Lower lobe of right lung (tissue), 2 donors: Measurements from ENCODE around the gene GPC6. TPM values are rescaled to one million over a fixed set of nuclear protein-coding genes. Genes with fewer than 3 reads are reported as not detected.

Experiments used
- ATAC-seq, 2 donors: fragments of 200-7000 bp; cut with Tn5 transposase; one replicate each; pipeline ENCODE4 v1.9.1; 2020 to 2022; ENCODE audit warnings: mild to moderate bottlenecking in 2 of 2, moderate library complexity in 2 of 2
- DNase-seq: peaks from one replicate; pipeline ENCODE4 v3.0.0-alpha.2; 2020
- H3K27ac ChIP-seq: fragments of 200-600 bp; one replicate; pipeline ENCODE4 v1.8.0; 2022
- H3K27me3 ChIP-seq: fragments of 200-600 bp; one replicate; pipeline ENCODE4 v1.8.0; 2022; ENCODE audit warnings: low read depth
- H3K36me3 ChIP-seq: fragments of 200-600 bp; one replicate; pipeline ENCODE4 v1.8.0; 2022; ENCODE audit warnings: mild to moderate bottlenecking
- H3K4me1 ChIP-seq: fragments of 200-600 bp; one replicate; pipeline ENCODE4 v1.8.0; 2022
- H3K4me3 ChIP-seq: fragments of 200-600 bp; one replicate; pipeline ENCODE4 v1.8.0; 2022; ENCODE audit warnings: mild to moderate bottlenecking
- H3K9me3 ChIP-seq: fragments of 200-600 bp; one replicate; pipeline ENCODE4 v1.8.0; 2022
- intact Hi-C: fragments of 100-400 bp; cut with DNase I; formaldehyde crosslinking; loops from one replicate; pipeline ENCODE4 v1.11.0; 2022
- total RNA-seq: library from RNA; stranded (reverse); fragmentation: NEBNext Ultra II Directional; extraction: Animal tissue kit (Norgen Biotek cat#: 25700); gene quantifications from one replicate; pipeline ENCODE4 v1.2.1, GENCODE V29; 2021
- TF ChIP-seq, protein P1 (sequence below): fragments of 200-600 bp; IDR thresholded peaks from one replicate; pipeline ENCODE4 v1.8.0; 2022; ENCODE audit warnings: antibody characterized with exemption, mild to moderate bottlenecking
- donor health status: DM: no; HTN: yes; CAD: no; lungs with severe emphysema.

GPC6 gene
- total RNA-seq, 1 donor from 2014 or later = 5.5 TPM

DNA sequence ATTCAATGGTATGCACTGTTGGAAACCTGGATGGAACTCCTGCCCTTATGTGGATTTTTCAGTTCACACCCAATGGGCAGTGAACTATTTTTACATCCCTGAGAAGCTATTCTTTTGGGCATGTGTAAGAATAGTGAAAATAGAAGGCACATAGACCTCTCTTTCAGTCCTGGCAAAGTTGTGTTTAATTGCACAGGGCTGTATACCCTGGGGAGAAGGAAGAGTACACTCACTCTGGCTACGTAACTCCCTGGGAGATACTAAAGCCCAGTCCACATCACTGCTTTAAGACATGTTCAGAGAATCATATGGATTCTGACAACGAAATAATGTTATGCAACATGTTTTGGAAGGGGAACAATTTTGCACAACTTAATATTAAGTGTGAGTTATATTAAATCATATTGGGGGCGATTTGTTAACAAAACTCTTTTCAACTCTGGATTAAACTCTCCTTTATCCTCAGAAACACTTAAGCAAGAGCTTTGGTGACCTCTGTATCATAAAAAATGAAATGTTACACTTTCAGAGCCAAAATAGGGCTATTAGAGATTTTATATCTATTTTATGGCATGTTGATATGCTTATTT, 1086.8 kb downstream of the GPC6 start:
- Histone ChIP-seq H3K4me3 (no peak overlapping the region), H3K9me3 (no peaks in the 10 kb centered on the region), H3K4me1 (no peaks in the 10 kb centered on the region), H3K36me3 (no peaks in the 10 kb centered on the region), H3K27ac (no peak overlapping the region), H3K27me3 (no peaks in the 10 kb centered on the region)
- DNase-seq = no peak
- no peak for ATAC-seq
- TF ChIP-seq, protein P1, sequence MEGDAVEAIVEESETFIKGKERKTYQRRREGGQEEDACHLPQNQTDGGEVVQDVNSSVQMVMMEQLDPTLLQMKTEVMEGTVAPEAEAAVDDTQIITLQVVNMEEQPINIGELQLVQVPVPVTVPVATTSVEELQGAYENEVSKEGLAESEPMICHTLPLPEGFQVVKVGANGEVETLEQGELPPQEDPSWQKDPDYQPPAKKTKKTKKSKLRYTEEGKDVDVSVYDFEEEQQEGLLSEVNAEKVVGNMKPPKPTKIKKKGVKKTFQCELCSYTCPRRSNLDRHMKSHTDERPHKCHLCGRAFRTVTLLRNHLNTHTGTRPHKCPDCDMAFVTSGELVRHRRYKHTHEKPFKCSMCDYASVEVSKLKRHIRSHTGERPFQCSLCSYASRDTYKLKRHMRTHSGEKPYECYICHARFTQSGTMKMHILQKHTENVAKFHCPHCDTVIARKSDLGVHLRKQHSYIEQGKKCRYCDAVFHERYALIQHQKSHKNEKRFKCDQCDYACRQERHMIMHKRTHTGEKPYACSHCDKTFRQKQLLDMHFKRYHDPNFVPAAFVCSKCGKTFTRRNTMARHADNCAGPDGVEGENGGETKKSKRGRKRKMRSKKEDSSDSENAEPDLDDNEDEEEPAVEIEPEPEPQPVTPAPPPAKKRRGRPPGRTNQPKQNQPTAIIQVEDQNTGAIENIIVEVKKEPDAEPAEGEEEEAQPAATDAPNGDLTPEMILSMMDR = no peak
- intact Hi-C loops = no loop called here

DNA sequence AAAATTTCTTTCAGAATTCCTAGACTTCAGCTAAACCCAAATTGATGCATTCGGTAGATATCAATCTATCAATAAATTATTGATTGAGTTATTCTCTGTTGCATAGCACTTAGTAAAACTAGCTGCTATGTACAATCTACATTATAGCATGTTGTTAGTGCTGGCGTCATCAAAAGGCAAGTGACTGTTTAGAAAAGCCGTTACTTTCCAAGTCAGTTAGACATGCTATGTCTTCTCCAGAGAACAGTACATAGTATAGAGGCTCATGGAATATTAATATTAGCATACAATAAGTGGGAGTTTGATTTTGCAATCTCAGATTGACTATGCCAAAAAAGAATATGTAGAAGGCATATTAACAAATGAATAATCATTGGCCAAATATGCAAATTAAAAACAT, 1087.3 kb downstream of the GPC6 start:
- Histone ChIP-seq H3K27me3 (no peaks in the 10 kb centered on the region), H3K27ac (no peak overlapping the region), H3K4me3 (no peak overlapping the region), H3K4me1 (no peaks in the 10 kb centered on the region), H3K36me3 (no peaks in the 10 kb centered on the region), H3K9me3 (no peaks in the 10 kb centered on the region)
- ATAC-seq (no peak), DNase-seq (no peak)
- intact Hi-C loops = no loop called here
- TF ChIP-seq, protein P1 = no peak

DNA sequence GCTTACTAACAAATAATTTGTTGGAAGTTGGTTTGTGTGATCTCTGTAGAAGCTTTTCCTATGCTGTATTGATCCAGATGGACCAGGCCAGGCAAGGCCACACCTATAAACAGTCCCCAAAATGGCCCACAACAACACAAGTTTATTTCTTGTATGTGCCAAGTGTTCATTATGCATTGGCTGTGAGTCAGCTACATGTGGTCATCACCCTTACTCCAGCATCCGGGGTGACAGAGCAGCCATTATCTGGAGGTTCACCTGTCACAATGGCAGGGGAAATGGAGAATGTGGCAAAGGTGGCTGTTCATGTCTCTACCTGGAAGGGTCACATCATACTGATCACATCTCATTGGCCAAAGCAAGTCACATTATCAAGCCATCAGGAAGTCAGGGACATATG, 1088.6 kb downstream of the GPC6 start:
- ATAC-seq = no peak
- TF ChIP-seq, protein P1 = no peak

DNA sequence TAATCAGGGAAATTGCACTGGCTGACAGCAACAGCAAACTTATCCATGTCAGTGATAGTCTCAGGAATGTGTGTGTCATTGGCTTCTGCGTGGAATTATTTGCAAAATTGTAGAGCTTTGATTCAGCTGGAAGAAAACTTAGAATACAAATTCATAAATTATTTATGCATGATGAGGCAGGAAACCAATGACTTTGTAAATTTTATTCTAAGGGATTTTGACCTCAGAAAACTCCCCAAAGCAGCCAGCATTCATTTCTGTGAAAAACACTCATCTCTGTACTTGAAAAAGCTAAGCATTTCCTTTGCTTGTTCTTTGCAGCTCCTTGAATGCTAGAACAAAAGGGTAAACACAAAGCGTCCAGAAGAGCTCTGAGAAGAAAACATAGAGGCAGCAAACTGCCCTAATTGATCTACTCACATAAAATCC, 1090.5 kb downstream of the GPC6 start:
- H3K27ac ChIP-seq = no peak overlapping the region
- no peak for DNase-seq
- peak; percentile 59 to 80 for ATAC-seq
- no peaks in the 10 kb centered on the region for H3K27me3 ChIP-seq
- H3K4me3 ChIP-seq = no peak overlapping the region
- TF ChIP-seq, protein P1 = no peak
- no peaks in the 10 kb centered on the region for H3K36me3 ChIP-seq
- no peaks in the 10 kb centered on the region for H3K4me1 ChIP-seq
- intact Hi-C loops = no loop called here
- H3K9me3 ChIP-seq = no peaks in the 10 kb centered on the region

More for the DNA sequence above, 1088.6 kb downstream of the GPC6 start:
- Histone ChIP-seq H3K4me3 (no peak overlapping the region), H3K27ac (no peak overlapping the region), H3K9me3 (no peaks in the 10 kb centered on the region), H3K36me3 (no peaks in the 10 kb centered on the region), H3K27me3 (no peaks in the 10 kb centered on the region), H3K4me1 (no peaks in the 10 kb centered on the region)
- DNase-seq = no peak
- intact Hi-C loops = no loop called here

DNA sequence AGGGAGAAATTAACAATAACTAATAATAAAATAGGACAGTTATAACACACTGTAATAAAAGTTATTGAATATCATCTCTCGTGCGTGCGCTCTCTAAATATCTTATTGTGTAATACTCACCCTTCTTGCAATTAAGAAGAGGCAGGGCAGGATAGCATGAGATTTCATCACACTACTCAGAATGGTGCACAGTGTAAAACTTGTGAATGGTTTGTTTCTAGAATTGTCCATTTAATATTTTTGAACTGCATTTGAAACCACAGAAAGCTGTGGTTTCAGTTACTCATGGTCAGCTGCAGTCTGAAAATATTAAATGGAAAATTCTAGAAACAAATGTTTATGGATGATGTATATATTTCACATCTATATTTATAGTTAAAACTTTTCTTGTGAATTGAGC, 1091.8 kb downstream of the GPC6 start:
- intact Hi-C loops = no loop called here

More for the DNA sequence above, 1091.8 kb downstream of the GPC6 start:
- DNase-seq (no peak), ATAC-seq (no peak)
- no peak overlapping the region for H3K4me3 ChIP-seq
- no peaks in the 10 kb centered on the region for H3K9me3 ChIP-seq
- TF ChIP-seq, protein P1 = no peak
- no peak overlapping the region for H3K27ac ChIP-seq
- no peaks in the 10 kb centered on the region for H3K27me3 ChIP-seq
- H3K4me1 ChIP-seq = no peaks in the 10 kb centered on the region
- H3K36me3 ChIP-seq = no peaks in the 10 kb centered on the region
